ENCODE results near the gene ENTPD8.

Gene ENTPD8

GRCh38 chr9:137445930-137446431 is 4.8 kb upstream of the ENTPD8 start:
- no peak for DNase-seq

GRCh38 chr9:137445275-137445807 is 4.2 kb upstream of the ENTPD8 start:
- no peak for DNase-seq

- no peak for DNase-seq
Observed at GRCh38 chr9:137444106-137444790, 3.1 kb upstream of the ENTPD8 start.

GRCh38 chr9:137441935-137442321 is 771 bp upstream of the ENTPD8 start:
- no peak for DNase-seq

- no peak for DNase-seq
Observed at GRCh38 chr9:137439158-137439714, 1.9 kb downstream of the ENTPD8 start.

- no peak for DNase-seq
Observed at GRCh38 chr9:137438591-137439157, 2.5 kb downstream of the ENTPD8 start.

GRCh38 chr9:137437691-137438590 is 3.2 kb downstream of the ENTPD8 start:
- DNase-seq: no peak

GRCh38 chr9:137436761-137437600 is 4.2 kb downstream of the ENTPD8 start:
- DNase-seq: no peak

- DNase-seq: no peak
Observed at GRCh38 chr9:137435980-137436760, 5.0 kb downstream of the ENTPD8 start.

- no peak for DNase-seq
Observed at GRCh38 chr9:137435381-137435891, 5.7 kb downstream of the ENTPD8 start.

- DNase-seq: no peak
Observed at GRCh38 chr9:137434498-137435380, 6.4 kb downstream of the ENTPD8 start.

GRCh38 chr9:137433916-137434431 is 7.2 kb downstream of the ENTPD8 start:
- no peak for DNase-seq

GRCh38 chr9:137433349-137433915 is 7.7 kb downstream of the ENTPD8 start:
- DNase-seq: no peak

GRCh38 chr9:137432687-137433348 is 8.3 kb downstream of the ENTPD8 start:
- no peak for DNase-seq

- no peak for DNase-seq
Observed at GRCh38 chr9:137431416-137431931, 9.7 kb downstream of the ENTPD8 start.

- DNase-seq: no peak
Observed at GRCh38 chr9:137430723-137431415, 10.3 kb downstream of the ENTPD8 start.

GRCh38 chr9:137429974-137430722 is 11.0 kb downstream of the ENTPD8 start:
- no peak for DNase-seq

All from cortex of kidney (tissue), 1 donor.